Trophoblast cell (in vitro differentiated cells and primary cell): ENCODE data around the gene SLC16A2.

Experiments used
- DNase-seq, 2 donors: peaks; one replicate each; pipeline ENCODE4 v3.0.0-alpha.2; 2016
- H2AFZ ChIP-seq: 2 replicates; pipeline ENCODE4 v1.6.1; 2013; ENCODE audit warnings: low read length, moderate library complexity, mild to moderate bottlenecking; ENCODE audit not compliant: insufficient read depth, poor library complexity
- H2AK5ac ChIP-seq: 2 replicates; pipeline ENCODE4 v1.6.1; 2013; ENCODE audit warnings: mild to moderate bottlenecking, low read length
- H2BK120ac ChIP-seq: 2 replicates; pipeline ENCODE4 v1.6.1; 2013; ENCODE audit warnings: low read length, mild to moderate bottlenecking, moderate library complexity; ENCODE audit not compliant: insufficient read depth, poor library complexity
- H2BK12ac ChIP-seq: 2 replicates; pipeline ENCODE4 v1.6.1; 2013; ENCODE audit warnings: mild to moderate bottlenecking, low read length, moderate library complexity
- H2BK5ac ChIP-seq: 2 replicates; pipeline ENCODE4 v1.6.1; 2013; ENCODE audit warnings: low read length, low read depth, moderate library complexity, mild to moderate bottlenecking; ENCODE audit not compliant: poor library complexity
- H3K14ac ChIP-seq: 2 replicates; pipeline ENCODE4 v1.6.1; 2013; ENCODE audit warnings: mild to moderate bottlenecking, low read length
- H3K18ac ChIP-seq: 2 replicates; pipeline ENCODE4 v1.6.1; 2013; ENCODE audit warnings: mild to moderate bottlenecking, low read length
- H3K23ac ChIP-seq: 2 replicates; pipeline ENCODE4 v1.6.1; 2013; ENCODE audit warnings: low read length
- H3K27ac ChIP-seq: 2 replicates; pipeline ENCODE4 v1.5.1; 2013; ENCODE audit warnings: low read depth, mild to moderate bottlenecking, inconsistent platforms, low read length, moderate library complexity
- H3K27me3 ChIP-seq: 2 replicates; pipeline ENCODE4 v1.6.1; 2013; ENCODE audit warnings: inconsistent platforms, mild to moderate bottlenecking, low read length, moderate library complexity; ENCODE audit not compliant: insufficient read depth
- H3K36me3 ChIP-seq, 2 experiments: 1 replicate in 1 of 2; 2 replicates in 1 of 2; pipeline ENCODE4 v1.6.1; 2013; ENCODE audit warnings: low read length in 2 of 2, mild to moderate bottlenecking in 2 of 2, moderate library complexity in 1 of 2; ENCODE audit not compliant: insufficient read depth in 2 of 2, control insufficient read depth in 1 of 2
- H3K4ac ChIP-seq: 2 replicates; pipeline ENCODE4 v1.6.1; 2013; ENCODE audit warnings: low read depth, mild to moderate bottlenecking, low read length, moderate library complexity
- H3K4me1 ChIP-seq, 2 experiments: 1 replicate in 1 of 2; 2 replicates in 1 of 2; pipeline ENCODE4 v1.6.1; 2013; ENCODE audit warnings: low read length in 2 of 2, mild to moderate bottlenecking in 2 of 2, moderate library complexity in 1 of 2; ENCODE audit not compliant: insufficient read depth in 2 of 2, control insufficient read depth in 1 of 2
- H3K4me2 ChIP-seq: 2 replicates; pipeline ENCODE4 v1.6.1; 2013; ENCODE audit warnings: inconsistent platforms, mild to moderate bottlenecking, low read length, moderate library complexity
- H3K4me3 ChIP-seq: 2 replicates; pipeline ENCODE4 v1.5.1; 2013; ENCODE audit warnings: mild to moderate bottlenecking, low read depth, low read length, inconsistent platforms
- H3K79me1 ChIP-seq: one replicate; pipeline ENCODE4 v1.6.1; 2013; ENCODE audit warnings: low read length
- H3K79me2 ChIP-seq: 2 replicates; pipeline ENCODE4 v1.6.1; 2013; ENCODE audit warnings: low read length, mild to moderate bottlenecking; ENCODE audit not compliant: control insufficient read depth, insufficient read depth, poor library complexity
- H3K9ac ChIP-seq: 2 replicates; pipeline ENCODE4 v1.6.1; 2013; ENCODE audit warnings: mild to moderate bottlenecking, low read length
- H3K9me3 ChIP-seq: 2 replicates; pipeline ENCODE4 v1.6.1; 2013; ENCODE audit warnings: low read depth, mild to moderate bottlenecking, control low read depth, inconsistent platforms, low read length; ENCODE audit not compliant: insufficient read depth
- H4K12ac ChIP-seq: 2 replicates; pipeline ENCODE4 v1.6.1; 2013; ENCODE audit warnings: low read depth, mild to moderate bottlenecking, low read length, moderate library complexity
- H4K8ac ChIP-seq: 2 replicates; pipeline ENCODE4 v1.6.1; 2013; ENCODE audit warnings: low read depth, mild to moderate bottlenecking, low read length, moderate library complexity
- H4K91ac ChIP-seq: one replicate; pipeline ENCODE4 v1.6.1; 2013; ENCODE audit warnings: low read depth, mild to moderate bottlenecking, low read length, moderate library complexity
- WGBS: extraction: QIAGEN DNeasy Blood & Tissue Kit; methylation state at CpG from one replicate; pipeline ENCODE4 v1.1.7; 2013; ENCODE audit warnings: missing lambda C conversion rate; ENCODE audit not compliant: insufficient read length, insufficient coverage; ENCODE audit errors: extremely low coverage; 5-methylcytosine and 5-hydroxymethylcytosine counted together

The SLC16A2 gene

GRCh38 chrX:74500067-74500466 lies 78.8 kb downstream of the SLC16A2 start:
- no peak overlapping the region for H4K91ac ChIP-seq
- H3K4ac ChIP-seq, result no peak overlapping the region
- H3K4me1 ChIP-seq, result no peaks in the 10 kb centered on the region
- H3K79me2 ChIP-seq, result no peaks in the 10 kb centered on the region
- no peak overlapping the region for H3K4me2 ChIP-seq
- H3K27ac ChIP-seq, result no peak overlapping the region
- no peak overlapping the region for H4K12ac ChIP-seq
- no peaks in the 10 kb centered on the region for H3K27me3 ChIP-seq
- H2BK120ac ChIP-seq, result no peak overlapping the region
- no peak overlapping the region for H3K9ac ChIP-seq
- no CpG with 5 or more reads among the region's 2 CpGs for WGBS
- H4K8ac ChIP-seq, result no peak overlapping the region
- no peak overlapping the region for H3K23ac ChIP-seq
- no peak for DNase-seq
- H2AFZ ChIP-seq, result no peak overlapping the region
- H2AK5ac ChIP-seq, result no peak overlapping the region
- no peaks in the 10 kb centered on the region for H3K9me3 ChIP-seq
- H2BK5ac ChIP-seq, result no peak overlapping the region
- H3K4me3 ChIP-seq, result no peak overlapping the region
- H2BK12ac ChIP-seq, result no peak overlapping the region
- H3K14ac ChIP-seq, result no peak overlapping the region
- no peaks in the 10 kb centered on the region for H3K36me3 ChIP-seq
- no peaks in the 10 kb centered on the region for H3K79me1 ChIP-seq
- no peak overlapping the region for H3K18ac ChIP-seq

- H2BK120ac ChIP-seq, result no peak overlapping the region
- H3K18ac ChIP-seq, result no peak overlapping the region
- no peaks in the 10 kb centered on the region for H3K27me3 ChIP-seq
- H4K8ac ChIP-seq, result no peak overlapping the region
- H3K9me3 ChIP-seq, result no peaks in the 10 kb centered on the region
- no peaks in the 10 kb centered on the region for H3K36me3 ChIP-seq
- H3K79me2 ChIP-seq, result no peaks in the 10 kb centered on the region
- DNase-seq, result no peak
- no peaks in the 10 kb centered on the region for H3K4me1 ChIP-seq
- H3K4me3 ChIP-seq, result no peak overlapping the region
- H3K23ac ChIP-seq, result no peak overlapping the region
- no peak overlapping the region for H2AFZ ChIP-seq
- H3K27ac ChIP-seq, result no peak overlapping the region
- H3K14ac ChIP-seq, result no peak overlapping the region
- no peak overlapping the region for H2BK5ac ChIP-seq
- no peak overlapping the region for H4K12ac ChIP-seq
- H4K91ac ChIP-seq, result no peak overlapping the region
- no peak overlapping the region for H3K4me2 ChIP-seq
- H3K9ac ChIP-seq, result no peak overlapping the region
- no peak overlapping the region for H2AK5ac ChIP-seq
- H3K79me1 ChIP-seq, result no peaks in the 10 kb centered on the region
- no CpG with 5 or more reads among the region's 4 CpGs for WGBS
- H2BK12ac ChIP-seq, result no peak overlapping the region
- no peak overlapping the region for H3K4ac ChIP-seq
Measured at GRCh38 chrX:74500555-74500954, 79.3 kb downstream of the SLC16A2 start.

DNA sequence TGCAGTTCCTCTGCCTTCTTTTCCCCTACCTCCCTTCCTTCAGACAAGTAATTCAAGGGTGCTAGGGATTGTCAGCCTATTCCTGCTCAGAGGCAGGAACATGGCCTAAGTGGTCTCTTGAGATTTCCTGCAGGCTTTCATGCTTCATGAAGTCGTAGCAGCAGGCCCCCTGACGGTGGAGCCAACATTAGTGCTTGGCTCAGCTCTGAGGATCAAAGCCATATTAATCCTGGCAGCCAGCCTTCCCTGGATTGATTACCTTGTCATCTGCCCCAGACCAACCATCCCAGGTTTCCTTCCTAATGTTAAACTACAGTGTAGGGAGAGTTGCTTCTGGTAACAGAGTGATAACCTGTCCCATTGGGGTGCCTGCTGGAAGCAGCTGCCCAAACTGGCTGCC lies 84.1 kb downstream of the SLC16A2 start:
- Histone ChIP-seq H3K27ac (no peak overlapping the region), H3K23ac (no peak overlapping the region), H3K4me2 (no peak overlapping the region), H2BK120ac (no peak overlapping the region), H2BK5ac (no peak overlapping the region), H2AK5ac (no peak overlapping the region), H3K4me3 (no peak overlapping the region), H2AFZ (no peak overlapping the region), H3K36me3 (no peaks in the 10 kb centered on the region), H3K9me3 (no peaks in the 10 kb centered on the region), H4K12ac (no peak overlapping the region), H3K9ac (no peak overlapping the region), H3K27me3 (no peaks in the 10 kb centered on the region), H3K79me2 (no peaks in the 10 kb centered on the region), H3K79me1 (no peaks in the 10 kb centered on the region), H3K4ac (no peak overlapping the region), H3K4me1 (no peaks in the 10 kb centered on the region), H4K8ac (no peak overlapping the region), H2BK12ac (no peak overlapping the region), H3K18ac (no peak overlapping the region), H3K14ac (no peak overlapping the region), H4K91ac (no peak overlapping the region)
- no CpG with 5 or more reads among the region's 2 CpGs for WGBS
- no peak for DNase-seq

- no peak overlapping the region for H2AK5ac ChIP-seq
- no peak overlapping the region for H4K91ac ChIP-seq
- no peaks in the 10 kb centered on the region for H3K9me3 ChIP-seq
- H3K14ac ChIP-seq, result no peak overlapping the region
- no peaks in the 10 kb centered on the region for H3K36me3 ChIP-seq
- H3K23ac ChIP-seq, result no peak overlapping the region
- H3K4me1 ChIP-seq, result no peaks in the 10 kb centered on the region
- no peak overlapping the region for H2BK120ac ChIP-seq
- H3K18ac ChIP-seq, result no peak overlapping the region
- H3K9ac ChIP-seq, result no peak overlapping the region
- no peak overlapping the region for H2BK12ac ChIP-seq
- no peak overlapping the region for H4K8ac ChIP-seq
- H3K4ac ChIP-seq, result no peak overlapping the region
- WGBS, result no CpG with 5 or more reads among the region's 8 CpGs
- no peaks in the 10 kb centered on the region for H3K27me3 ChIP-seq
- H4K12ac ChIP-seq, result no peak overlapping the region
- H3K27ac ChIP-seq, result no peak overlapping the region
- no peak overlapping the region for H2AFZ ChIP-seq
- no peak overlapping the region for H2BK5ac ChIP-seq
- H3K79me2 ChIP-seq, result no peaks in the 10 kb centered on the region
- no peak for DNase-seq
- H3K4me3 ChIP-seq, result no peak overlapping the region
- H3K79me1 ChIP-seq, result no peaks in the 10 kb centered on the region
- H3K4me2 ChIP-seq, result no peak overlapping the region
Measured at GRCh38 chrX:74506317-74507115, 85.2 kb downstream of the SLC16A2 start.
